ENCODE results near the gene SSH2.
"Not testable (repeated sequence)": the region's sequence is repeated elsewhere in the genome, so short reads cannot be mapped to it uniquely, and the experiment has no call there.

Gene SSH2

DNA sequence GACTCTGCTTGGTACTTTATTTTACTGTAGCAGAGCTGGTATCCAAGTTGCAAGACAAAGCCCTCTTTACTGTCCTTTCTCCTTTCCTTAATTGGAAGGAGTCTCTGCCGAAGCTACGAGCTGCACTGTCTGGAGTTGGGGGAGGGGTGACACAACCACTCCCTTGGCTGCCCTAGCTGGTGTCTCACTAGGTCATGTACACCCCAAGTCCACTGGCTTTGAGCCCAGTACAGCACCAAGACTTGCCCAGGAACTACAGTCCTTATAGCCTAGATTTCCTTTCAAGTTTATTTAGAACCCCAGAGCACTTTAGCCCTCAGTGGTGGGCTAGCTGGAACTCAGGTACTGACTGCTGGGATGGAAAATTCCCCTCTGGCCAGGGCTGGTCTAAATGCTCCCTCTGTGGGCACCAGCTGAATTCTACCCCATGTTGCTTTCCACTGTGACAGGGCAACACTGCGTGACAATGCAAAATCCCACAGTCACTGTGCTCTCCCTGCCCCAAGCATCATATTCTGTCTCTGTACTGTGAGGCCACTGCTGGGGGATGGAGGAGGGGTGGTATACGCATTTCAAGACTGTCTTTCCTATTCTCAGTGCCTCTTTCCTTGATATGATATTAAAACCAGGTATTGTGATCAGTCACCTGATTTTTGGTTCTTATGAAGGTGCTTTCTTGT is 29.8 kb upstream of the SSH2 start:
- Histone ChIP-seq H3K27ac (ENCODE audit: low read length) (no peak overlapping the region), H3K4me3 (ENCODE audit: low read depth in 1 of 2, low read length in 2 of 2) (no peak overlapping the region), H3K9me3 (ENCODE audit: insufficient read depth, low read length, severe bottlenecking) (no peaks in the 10 kb centered on the region), H2AFZ (ENCODE audit: low read depth, low read length) (no peak overlapping the region), H3K27me3 (ENCODE audit: insufficient read depth, low read length, poor library complexity) (no peaks in the 10 kb centered on the region), H3K4me1 (ENCODE audit: insufficient read depth, low read length) (no peaks in the 10 kb centered on the region), H3K36me3 (ENCODE audit: insufficient read depth, low read length) (no peaks in the 10 kb centered on the region), H4K20me1 (ENCODE audit: insufficient read depth, low read length) (no peaks in the 10 kb centered on the region), H3K4me2 (ENCODE audit: insufficient read depth, low read length) (no peak overlapping the region), H3K79me2 (ENCODE audit: insufficient read depth, low read length) (no peaks in the 10 kb centered on the region), H3K9ac (ENCODE audit: low read depth, low read length) (no peak overlapping the region)
- no peak for ATAC-seq (ENCODE audit: insufficient read depth, low read depth)
- DNase-seq: no peak
- no peak for TF ChIP-seq EZH2 (IDR thresholded peaks at IDR 0.05; ENCODE audit: borderline replicate concordance, low read depth, low read length, severe bottlenecking)
- TF ChIP-seq, protein P1, sequence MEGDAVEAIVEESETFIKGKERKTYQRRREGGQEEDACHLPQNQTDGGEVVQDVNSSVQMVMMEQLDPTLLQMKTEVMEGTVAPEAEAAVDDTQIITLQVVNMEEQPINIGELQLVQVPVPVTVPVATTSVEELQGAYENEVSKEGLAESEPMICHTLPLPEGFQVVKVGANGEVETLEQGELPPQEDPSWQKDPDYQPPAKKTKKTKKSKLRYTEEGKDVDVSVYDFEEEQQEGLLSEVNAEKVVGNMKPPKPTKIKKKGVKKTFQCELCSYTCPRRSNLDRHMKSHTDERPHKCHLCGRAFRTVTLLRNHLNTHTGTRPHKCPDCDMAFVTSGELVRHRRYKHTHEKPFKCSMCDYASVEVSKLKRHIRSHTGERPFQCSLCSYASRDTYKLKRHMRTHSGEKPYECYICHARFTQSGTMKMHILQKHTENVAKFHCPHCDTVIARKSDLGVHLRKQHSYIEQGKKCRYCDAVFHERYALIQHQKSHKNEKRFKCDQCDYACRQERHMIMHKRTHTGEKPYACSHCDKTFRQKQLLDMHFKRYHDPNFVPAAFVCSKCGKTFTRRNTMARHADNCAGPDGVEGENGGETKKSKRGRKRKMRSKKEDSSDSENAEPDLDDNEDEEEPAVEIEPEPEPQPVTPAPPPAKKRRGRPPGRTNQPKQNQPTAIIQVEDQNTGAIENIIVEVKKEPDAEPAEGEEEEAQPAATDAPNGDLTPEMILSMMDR (IDR thresholded peaks at IDR 0.05; ENCODE audit: borderline replicate concordance, extremely low read depth, low read length, poor library complexity, severe bottlenecking): no peak

DNA sequence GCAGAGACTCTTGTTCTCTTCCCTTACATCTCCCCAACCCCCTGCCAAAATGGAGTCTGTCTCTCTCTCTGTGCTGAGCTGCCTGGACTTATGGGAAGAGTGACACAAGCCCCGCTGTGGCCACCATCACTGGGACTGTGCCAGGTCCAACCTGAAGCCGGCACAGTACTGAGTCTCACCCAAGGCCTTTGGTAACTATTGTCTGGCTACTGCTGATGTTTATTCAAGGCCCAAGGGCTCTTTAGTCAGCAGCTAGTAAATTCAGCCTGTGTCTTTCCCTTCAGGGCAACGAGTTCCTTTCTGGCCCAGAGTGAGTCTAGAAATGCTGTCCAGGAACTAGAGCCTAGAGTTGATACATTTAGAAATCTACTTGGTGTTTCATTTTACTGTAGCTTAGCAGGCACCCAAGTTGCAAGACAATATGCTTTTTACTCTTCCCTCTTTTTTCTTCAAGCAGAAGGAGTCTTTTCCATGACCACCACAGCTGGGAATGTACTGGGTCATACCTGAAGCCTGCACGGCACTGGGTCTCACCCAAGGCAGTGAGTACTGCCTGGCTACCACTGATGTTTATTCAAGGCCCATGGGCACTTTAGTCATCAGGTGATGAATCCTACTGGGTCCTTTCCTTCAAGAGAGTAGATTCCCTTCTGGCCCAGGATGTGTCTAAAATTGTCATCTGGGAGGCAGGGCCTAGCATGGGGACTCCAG is 29.1 kb upstream of the SSH2 start:
- no peak overlapping the region for H2AFZ ChIP-seq (ENCODE audit: low read depth, low read length)
- H3K27me3 ChIP-seq (ENCODE audit: insufficient read depth, low read length, poor library complexity): no peaks in the 10 kb centered on the region
- H3K4me3 ChIP-seq (ENCODE audit: low read depth in 1 of 2, low read length in 2 of 2): no peak overlapping the region
- H3K79me2 ChIP-seq (ENCODE audit: insufficient read depth, low read length): no peaks in the 10 kb centered on the region
- DNase-seq (no peak), ATAC-seq (ENCODE audit: insufficient read depth, low read depth) (no peak)
- TF ChIP-seq, protein P1 (IDR thresholded peaks at IDR 0.05; ENCODE audit: borderline replicate concordance, extremely low read depth, low read length, poor library complexity, severe bottlenecking): no peak
- TF ChIP-seq EZH2 (IDR thresholded peaks at IDR 0.05; ENCODE audit: borderline replicate concordance, low read depth, low read length, severe bottlenecking): no peak
- H3K9me3 ChIP-seq (ENCODE audit: insufficient read depth, low read length, severe bottlenecking): peaks cover 7% of the 10 kb centered on the region
- no peak overlapping the region for H3K27ac ChIP-seq (ENCODE audit: low read length)
- no peaks in the 10 kb centered on the region for H3K36me3 ChIP-seq (ENCODE audit: insufficient read depth, low read length)
- no peaks in the 10 kb centered on the region for H4K20me1 ChIP-seq (ENCODE audit: insufficient read depth, low read length)
- no peaks in the 10 kb centered on the region for H3K4me1 ChIP-seq (ENCODE audit: insufficient read depth, low read length)
- no peak overlapping the region for H3K9ac ChIP-seq (ENCODE audit: low read depth, low read length)
- H3K4me2 ChIP-seq (ENCODE audit: insufficient read depth, low read length): no peak overlapping the region

DNA sequence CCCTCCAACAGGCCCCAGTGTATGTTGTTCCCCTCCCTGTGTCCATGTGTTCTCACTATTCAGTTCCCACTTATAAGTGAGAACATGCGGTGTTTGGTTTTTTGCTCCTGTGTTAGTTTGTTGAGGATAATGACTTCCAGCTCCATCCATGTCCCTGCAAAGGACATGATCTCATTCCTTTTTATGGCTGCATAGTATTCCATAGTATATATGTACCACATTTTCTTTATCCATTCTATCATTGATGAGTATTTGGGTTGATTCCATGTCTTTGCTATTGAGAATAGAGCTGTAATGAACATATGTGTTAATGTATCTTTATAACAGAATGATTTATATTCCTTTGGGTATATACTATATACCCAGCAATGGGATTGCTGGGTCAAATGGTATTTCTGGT is 27.5 kb upstream of the SSH2 start:
- H3K4me2 ChIP-seq (ENCODE audit: insufficient read depth, low read length); H3K79me2 ChIP-seq (ENCODE audit: insufficient read depth, low read length); H3K27ac ChIP-seq (ENCODE audit: low read length); H3K4me1 ChIP-seq (ENCODE audit: insufficient read depth, low read length); H2AFZ ChIP-seq (ENCODE audit: low read depth, low read length); H3K27me3 ChIP-seq (ENCODE audit: insufficient read depth, low read length, poor library complexity); H4K20me1 ChIP-seq (ENCODE audit: insufficient read depth, low read length); DNase-seq; H3K4me3 ChIP-seq (ENCODE audit: low read depth in 1 of 2, low read length in 2 of 2); ATAC-seq (ENCODE audit: insufficient read depth, low read depth); H3K9ac ChIP-seq (ENCODE audit: low read depth, low read length); H3K36me3 ChIP-seq (ENCODE audit: insufficient read depth, low read length): not testable (repeated sequence)
- H3K9me3 ChIP-seq (ENCODE audit: insufficient read depth, low read length, severe bottlenecking): peaks cover 15% of the 10 kb centered on the region

DNA sequence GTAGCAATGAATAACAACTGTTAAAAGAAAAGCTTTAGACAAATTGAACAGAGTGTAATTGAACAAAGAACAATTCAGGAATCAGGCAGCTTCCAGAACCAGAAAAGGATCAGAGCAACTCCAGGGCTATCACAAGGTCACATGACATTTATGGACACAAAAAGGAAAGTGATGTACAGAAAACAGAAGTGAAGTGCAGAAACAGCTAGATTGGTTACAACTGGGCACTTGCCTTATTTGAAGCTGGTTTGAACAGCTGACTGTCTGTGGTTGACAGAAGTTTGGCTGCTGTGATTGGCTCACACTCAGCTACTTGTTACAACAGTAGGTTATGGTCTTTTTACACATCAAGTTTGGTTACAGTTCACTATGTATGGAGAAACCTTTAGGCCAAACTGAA is 26.2 kb upstream of the SSH2 start:
- no peak for ATAC-seq (ENCODE audit: insufficient read depth, low read depth)
- no peak overlapping the region for H3K27ac ChIP-seq (ENCODE audit: low read length)
- H3K9me3 ChIP-seq (ENCODE audit: insufficient read depth, low read length, severe bottlenecking): peaks cover 15% of the 10 kb centered on the region
- H3K79me2 ChIP-seq (ENCODE audit: insufficient read depth, low read length): no peaks in the 10 kb centered on the region
- no peak overlapping the region for H3K4me2 ChIP-seq (ENCODE audit: insufficient read depth, low read length)
- TF ChIP-seq, protein P1 (IDR thresholded peaks at IDR 0.05; ENCODE audit: borderline replicate concordance, extremely low read depth, low read length, poor library complexity, severe bottlenecking): no peak
- no peak for TF ChIP-seq EZH2 (IDR thresholded peaks at IDR 0.05; ENCODE audit: borderline replicate concordance, low read depth, low read length, severe bottlenecking)
- no peak overlapping the region for H2AFZ ChIP-seq (ENCODE audit: low read depth, low read length)
- no peaks in the 10 kb centered on the region for H3K36me3 ChIP-seq (ENCODE audit: insufficient read depth, low read length)
- H3K4me3 ChIP-seq (ENCODE audit: low read depth in 1 of 2, low read length in 2 of 2): no peak overlapping the region
- no peak for DNase-seq
- no peak overlapping the region for H3K9ac ChIP-seq (ENCODE audit: low read depth, low read length)
- H3K27me3 ChIP-seq (ENCODE audit: insufficient read depth, low read length, poor library complexity): no peaks in the 10 kb centered on the region
- no peaks in the 10 kb centered on the region for H3K4me1 ChIP-seq (ENCODE audit: insufficient read depth, low read length)
- H4K20me1 ChIP-seq (ENCODE audit: insufficient read depth, low read length): no peaks in the 10 kb centered on the region
